Measurements from ENCODE around the gene SCARB2. TPM values are rescaled to one million over a fixed set of nuclear protein-coding genes. Genes with fewer than 3 reads are reported as not detected.

Gene SCARB2
- total RNA-seq, 1 donor from 2014 or later, result 190 TPM

GRCh38 chr4:76253511-76253910 lies 39.9 kb upstream of the SCARB2 start:
- Histone ChIP-seq H3K36me3 (no peaks in the 10 kb centered on the region), H3K9me3 (no peaks in the 10 kb centered on the region), H3K27ac (no peak overlapping the region), H3K4me3 (no peak overlapping the region), H3K4me1 (peaks cover 4% of the 10 kb centered on the region), H3K27me3 (no peaks in the 10 kb centered on the region)
- DNase-seq, result no peak
- peak; percentile 4 for ATAC-seq
- intact Hi-C loops (cut with DNase I), result no loop called here
- TF ChIP-seq CTCF (IDR thresholded peaks at IDR 0.05), result no peak

GRCh38 chr4:76252271-76252653 lies 38.6 kb upstream of the SCARB2 start:
- Histone ChIP-seq H3K4me3 (peak overlapping the region; percentile 61), H3K36me3 (no peaks in the 10 kb centered on the region), H3K27me3 (no peaks in the 10 kb centered on the region), H3K4me1 (peaks cover 4% of the 10 kb centered on the region), H3K27ac (peak overlapping the region; percentile 68), H3K9me3 (no peaks in the 10 kb centered on the region)
- DNase-seq, result no peak
- intact Hi-C loops (cut with DNase I), result no loop called here
- no peak for TF ChIP-seq CTCF (IDR thresholded peaks at IDR 0.05)
- ATAC-seq, result no peak

GRCh38 chr4:76251441-76252270 lies 38.0 kb upstream of the SCARB2 start, which contains the start of gene FAM47E:
Gene FAM47E (plus strand): TSS chr4:76251721. CDS start chr4:76251747, 26 bp downstream.
- H3K4me1 ChIP-seq, result peaks cover 4% of the 10 kb centered on the region
- H3K27ac ChIP-seq, result peak within 1 kb of the TSS; percentile 68
- no peaks in the 10 kb centered on the region for H3K36me3 ChIP-seq
- intact Hi-C loops (cut with DNase I), result no loop called here
- no peaks in the 10 kb centered on the region for H3K9me3 ChIP-seq
- TF ChIP-seq CTCF (IDR thresholded peaks at IDR 0.05), result peak; percentile 44
- peak within 1 kb of the TSS; percentile 61 for H3K4me3 ChIP-seq
- DNase-seq (peak; percentile 95), ATAC-seq (peak; percentile 98)
- H3K27me3 ChIP-seq, result no peaks in the 10 kb centered on the region

GRCh38 chr4:76250962-76251361 lies 37.3 kb upstream of the SCARB2 start:
- Histone ChIP-seq H3K36me3 (no peaks in the 10 kb centered on the region), H3K4me3 (peak overlapping the region; percentile 61), H3K27ac (peak overlapping the region; percentile 68), H3K4me1 (peaks cover 4% of the 10 kb centered on the region), H3K27me3 (no peaks in the 10 kb centered on the region), H3K9me3 (no peaks in the 10 kb centered on the region)
- TF ChIP-seq CTCF (IDR thresholded peaks at IDR 0.05), result no peak
- intact Hi-C loops (cut with DNase I), result no loop called here
- DNase-seq, result no peak
- peak; percentile 35 for ATAC-seq

- Histone ChIP-seq H3K4me1 (peaks cover 4% of the 10 kb centered on the region), H3K4me3 (no peak overlapping the region), H3K27me3 (no peaks in the 10 kb centered on the region), H3K36me3 (no peaks in the 10 kb centered on the region), H3K9me3 (no peaks in the 10 kb centered on the region), H3K27ac (no peak overlapping the region)
- intact Hi-C loops (cut with DNase I), result no loop called here
- ATAC-seq (no peak), DNase-seq (no peak)
- no peak for TF ChIP-seq CTCF (IDR thresholded peaks at IDR 0.05)
These were observed 33.2 kb upstream of the SCARB2 start for GRCh38 chr4:76246852-76247251.
